ENCODE results near the gene RAB11FIP2. TPM values are rescaled to one million over a fixed set of nuclear protein-coding genes. Genes with fewer than 3 reads are reported as not detected.

RAB11FIP2 gene
- total RNA-seq, 4 donors from 2014 or later: 3.0 to 18.4 (median 9.0) TPM

DNA sequence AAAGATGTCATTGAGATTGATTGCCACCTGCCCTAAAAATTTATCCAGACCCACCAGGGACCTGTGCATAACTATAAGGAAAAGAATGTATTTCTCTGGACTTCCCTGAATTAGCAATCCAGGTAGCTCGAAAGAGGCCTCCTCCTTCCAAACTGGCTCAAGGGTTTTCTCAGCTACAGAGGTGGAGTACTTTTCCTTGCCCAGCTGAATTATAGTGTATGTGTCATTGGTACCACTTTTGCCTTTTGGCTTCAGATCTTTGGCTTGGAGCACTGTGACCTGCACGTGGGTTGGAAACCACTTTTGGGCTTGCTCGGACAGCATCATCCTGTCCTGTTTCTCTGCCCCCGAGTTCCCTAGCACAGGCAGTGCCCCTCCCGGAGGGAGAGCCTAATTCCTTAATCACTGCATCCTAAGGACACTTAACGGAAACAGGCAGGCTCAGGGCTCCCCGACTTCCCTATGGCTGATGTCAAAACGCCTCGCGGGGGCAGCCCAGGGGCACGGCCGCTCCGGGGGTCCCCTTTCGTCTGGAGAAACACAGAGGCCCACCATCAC is 825 bp downstream of the RAB11FIP2 start:
- in situ Hi-C loops (cut with MboI; ENCODE audit: low pct_ligation_motif_present in 1 of 4, low pct_unique_long_range_greater_than_20kb in 1 of 4, low sequenced_read_pairs in 3 of 4): no loop called here

DNA sequence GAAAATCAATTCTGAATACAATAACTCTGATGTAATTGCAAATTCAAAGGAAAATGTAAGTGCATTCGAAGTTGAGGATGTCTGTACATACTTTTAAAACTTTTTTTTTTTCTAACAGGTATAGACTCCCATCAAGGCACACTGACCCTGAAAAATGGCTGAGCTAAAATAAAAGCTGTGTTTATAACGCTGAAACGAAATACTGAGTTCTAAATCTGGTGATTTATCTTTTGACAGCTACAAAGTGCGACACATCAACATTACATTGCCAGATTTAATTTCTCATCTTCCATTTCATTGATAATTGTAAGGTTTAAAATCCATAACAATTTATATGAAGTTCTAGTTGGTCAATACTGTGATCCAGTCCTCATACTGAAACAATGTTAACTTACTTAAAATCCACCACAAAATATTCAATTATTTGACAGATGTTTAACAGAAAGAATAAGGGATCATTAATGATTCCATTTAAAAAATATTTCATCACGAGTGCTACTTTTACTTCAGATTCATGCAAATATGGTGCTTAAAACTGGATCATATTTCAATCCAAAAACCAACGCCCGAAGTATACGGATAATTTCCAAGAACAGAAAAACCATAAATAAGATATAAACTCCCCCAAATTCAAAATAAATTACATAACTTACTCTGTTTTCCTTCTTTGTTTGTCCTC is 1.4 kb downstream of the RAB11FIP2 start:
- 47 to 53% methylated on average over 8 of the region's 8 CpGs for WGBS, 2 donors (ENCODE audit: low coverage in 1 of 2)
- peak overlapping the region in 3 of 4 donors; percentile 79 to 84 (median 82) for H3K4me3 ChIP-seq
- H3K27ac ChIP-seq: peak overlapping the region; percentile 89 to 96 (median 95)
- no peaks in the 10 kb centered on the region for H3K27me3 ChIP-seq
- no peak for DNase-seq
- no peaks in the 10 kb centered on the region for H3K9me3 ChIP-seq
- H3K36me3 ChIP-seq: no peaks in the 10 kb centered on the region
- H3K4me1 ChIP-seq: peaks cover 5 to 50% (median 13%) of the 10 kb centered on the region in 4 donors
- TF ChIP-seq POLR2A (IDR thresholded peaks at IDR 0.05) (no peak), EP300 (IDR thresholded peaks at IDR 0.05; ENCODE audit: low read depth) (no peak), POLR2AphosphoS5 (IDR thresholded peaks at IDR 0.05) (no peak)
- TF ChIP-seq, protein P1, sequence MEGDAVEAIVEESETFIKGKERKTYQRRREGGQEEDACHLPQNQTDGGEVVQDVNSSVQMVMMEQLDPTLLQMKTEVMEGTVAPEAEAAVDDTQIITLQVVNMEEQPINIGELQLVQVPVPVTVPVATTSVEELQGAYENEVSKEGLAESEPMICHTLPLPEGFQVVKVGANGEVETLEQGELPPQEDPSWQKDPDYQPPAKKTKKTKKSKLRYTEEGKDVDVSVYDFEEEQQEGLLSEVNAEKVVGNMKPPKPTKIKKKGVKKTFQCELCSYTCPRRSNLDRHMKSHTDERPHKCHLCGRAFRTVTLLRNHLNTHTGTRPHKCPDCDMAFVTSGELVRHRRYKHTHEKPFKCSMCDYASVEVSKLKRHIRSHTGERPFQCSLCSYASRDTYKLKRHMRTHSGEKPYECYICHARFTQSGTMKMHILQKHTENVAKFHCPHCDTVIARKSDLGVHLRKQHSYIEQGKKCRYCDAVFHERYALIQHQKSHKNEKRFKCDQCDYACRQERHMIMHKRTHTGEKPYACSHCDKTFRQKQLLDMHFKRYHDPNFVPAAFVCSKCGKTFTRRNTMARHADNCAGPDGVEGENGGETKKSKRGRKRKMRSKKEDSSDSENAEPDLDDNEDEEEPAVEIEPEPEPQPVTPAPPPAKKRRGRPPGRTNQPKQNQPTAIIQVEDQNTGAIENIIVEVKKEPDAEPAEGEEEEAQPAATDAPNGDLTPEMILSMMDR (IDR thresholded peaks at IDR 0.05): no peak
- intact Hi-C loops (cut with DNase I; ENCODE audit: low total_unique reads): no loop called here
- in situ Hi-C loops (cut with MboI; ENCODE audit: low pct_ligation_motif_present in 1 of 4, low pct_unique_long_range_greater_than_20kb in 1 of 4, low sequenced_read_pairs in 3 of 4): no loop called here

More for the DNA sequence above, 825 bp downstream of the RAB11FIP2 start:
- 0% methylated on average over 12 of the region's 14 CpGs; no CpG with 5 or more reads in 1 of the 2 donors for WGBS, 2 donors (ENCODE audit: low coverage in 1 of 2)
- peak overlapping the region; percentile 89 to 96 (median 95) for H3K27ac ChIP-seq
- H3K9me3 ChIP-seq: no peaks in the 10 kb centered on the region
- no peaks in the 10 kb centered on the region for H3K36me3 ChIP-seq
- peak; percentile 33 for DNase-seq
- H3K27me3 ChIP-seq: no peaks in the 10 kb centered on the region
- intact Hi-C loops (cut with DNase I; ENCODE audit: low total_unique reads): no loop called here
- peaks cover 5 to 50% (median 13%) of the 10 kb centered on the region in 4 donors for H3K4me1 ChIP-seq
- TF ChIP-seq POLR2A (IDR thresholded peaks at IDR 0.05): no peak
- TF ChIP-seq EP300 (IDR thresholded peaks at IDR 0.05; ENCODE audit: low read depth): no peak
- no peak for TF ChIP-seq POLR2AphosphoS5 (IDR thresholded peaks at IDR 0.05)
- TF ChIP-seq, protein P1 (IDR thresholded peaks at IDR 0.05): no peak
- H3K4me3 ChIP-seq: peak overlapping the region; percentile 79 to 84 (median 82)

DNA sequence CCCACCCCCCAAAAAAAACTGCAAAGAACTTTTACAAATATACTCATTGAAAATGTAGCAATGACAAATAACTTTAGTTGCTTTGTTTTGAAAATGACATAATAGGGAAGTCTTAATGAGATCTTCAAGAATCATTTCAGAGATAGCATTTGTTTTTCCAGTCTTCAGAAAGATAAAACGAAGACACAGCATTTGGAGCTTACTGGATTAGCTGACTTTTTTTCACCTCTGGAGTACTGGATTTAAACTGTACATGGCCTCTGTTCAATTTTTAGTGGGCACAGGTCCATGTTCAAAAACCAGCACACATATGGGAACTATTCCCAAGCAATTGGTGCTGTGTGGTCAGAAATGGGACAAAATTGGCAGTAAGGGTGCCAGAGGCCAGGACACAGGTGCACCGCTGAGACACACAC is 3.9 kb downstream of the RAB11FIP2 start:
- intact Hi-C loops (cut with DNase I; ENCODE audit: low total_unique reads): no loop called here
- 72 to 80% methylated on average over 2 of the region's 2 CpGs for WGBS, 2 donors (ENCODE audit: low coverage in 1 of 2)

DNA sequence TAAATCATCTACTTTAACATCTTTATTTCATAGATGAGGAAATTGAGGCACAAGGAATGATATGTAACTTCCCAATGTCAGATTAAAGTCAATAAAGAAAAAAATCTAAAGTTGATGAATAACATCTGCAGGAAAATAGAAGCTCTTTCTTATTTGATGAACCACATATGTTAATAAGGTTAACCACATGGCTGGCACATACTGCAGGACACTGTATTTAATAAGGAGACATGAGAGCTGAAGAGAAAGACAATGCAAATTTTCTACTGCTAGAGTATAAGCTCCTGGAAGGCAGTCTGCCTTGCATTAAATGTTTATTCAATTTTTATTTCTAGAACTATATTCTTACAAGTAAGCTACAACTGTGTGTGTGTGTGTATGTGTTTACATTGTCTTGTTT is 4.4 kb downstream of the RAB11FIP2 start:
- in situ Hi-C loops (cut with MboI; ENCODE audit: low pct_ligation_motif_present in 1 of 4, low pct_unique_long_range_greater_than_20kb in 1 of 4, low sequenced_read_pairs in 3 of 4): no loop called here
- Histone ChIP-seq H3K27ac (no peak overlapping the region), H3K9me3 (no peaks in the 10 kb centered on the region), H3K36me3 (peaks cover 0 to 4% (median 0%) of the 10 kb centered on the region in 4 donors), H3K27me3 (no peaks in the 10 kb centered on the region), H3K4me1 (peaks cover 5 to 48% (median 12%) of the 10 kb centered on the region in 4 donors), H3K4me3 (no peak overlapping the region)
- TF ChIP-seq EP300 (IDR thresholded peaks at IDR 0.05; ENCODE audit: low read depth): no peak
- TF ChIP-seq, protein P1 (IDR thresholded peaks at IDR 0.05): no peak
- no peak for TF ChIP-seq POLR2A (IDR thresholded peaks at IDR 0.05)
- no peak for TF ChIP-seq POLR2AphosphoS5 (IDR thresholded peaks at IDR 0.05)
- DNase-seq: no peak
- intact Hi-C loops (cut with DNase I; ENCODE audit: low total_unique reads): no loop called here

More for the DNA sequence above, 3.9 kb downstream of the RAB11FIP2 start:
- Histone ChIP-seq H3K4me3 (no peak overlapping the region), H3K27me3 (no peaks in the 10 kb centered on the region), H3K27ac (no peak overlapping the region), H3K9me3 (no peaks in the 10 kb centered on the region), H3K4me1 (peaks cover 5 to 50% (median 13%) of the 10 kb centered on the region in 4 donors), H3K36me3 (peaks cover 0 to 4% (median 0%) of the 10 kb centered on the region in 4 donors)
- DNase-seq: no peak
- in situ Hi-C loops (cut with MboI; ENCODE audit: low pct_ligation_motif_present in 1 of 4, low pct_unique_long_range_greater_than_20kb in 1 of 4, low sequenced_read_pairs in 3 of 4): no loop called here
- TF ChIP-seq, protein P1 (IDR thresholded peaks at IDR 0.05): no peak
- no peak for TF ChIP-seq POLR2A (IDR thresholded peaks at IDR 0.05)
- TF ChIP-seq POLR2AphosphoS5 (IDR thresholded peaks at IDR 0.05): no peak
- TF ChIP-seq EP300 (IDR thresholded peaks at IDR 0.05; ENCODE audit: low read depth): no peak

Data from transverse colon (tissue), 4 donors.